HepG2 (cell line): ENCODE data around the gene MEI1. TPM values are rescaled to one million over a fixed set of nuclear protein-coding genes. Genes with fewer than 3 reads are reported as not detected.

ENCODE experiments used
- ATAC-seq: fragments of 200-7000 bp; cut with Tn5 transposase; 3 replicates; pipeline ENCODE4 v1.9.1; 2020; ENCODE audit warnings: mild to moderate bottlenecking, moderate library complexity
- Bru-seq: library from RNA; stranded (reverse); fragments of 400-500 nt; gene quantifications from one replicate; lab custom pipeline; 2021; lab: Mats Ljungman, UMichigan
- BruChase-seq, 2 experiments: library from RNA; stranded (reverse); fragments of 400-500 nt; gene quantifications; one replicate each; lab custom pipeline; 2021; lab: Mats Ljungman, UMichigan
- BruUV-seq: library from RNA; stranded (reverse); fragments of 400-500 nt; replicated peaks from 2 replicates; lab custom pipeline; 2021; lab: Mats Ljungman, UMichigan
- CTCF ChIA-PET: fragments of 300-600 bp; formaldehyde crosslinking; extraction: SDS; loops from one replicate; lab custom pipeline; 2021; ENCODE audit warnings: low total read pairs, inconsistent platforms, low intra/inter-chr PET ratio; lab: Yijun Ruan, JAX
- POLR2A ChIA-PET: fragments of 350-600 bp; sonication (Branson Sonifier 250); formaldehyde crosslinking; loops from one replicate; lab custom pipeline; 2020; ENCODE audit warnings: antibody characterized with exemption, inconsistent platforms; lab: Yijun Ruan, JAX
- DNase-seq: peaks from one replicate; pipeline ENCODE4 v3.0.0-alpha.2; 2015; ENCODE audit warnings: low spot score
- FAIRE-seq: peaks from 3 replicates; lab custom pipeline; 2011; peaks lifted over from hg19 to GRCh38; lab: Jason Lieb, UNC
- H2AFZ ChIP-seq: one replicate; pipeline ENCODE4 v1.6.1; 2011; ENCODE audit warnings: low read length, inconsistent platforms
- H3K27ac ChIP-seq: fragments of 300-600 bp; 3 replicates; pipeline ENCODE4 v1.8.0; 2011; ENCODE audit warnings: mixed run types, mild to moderate bottlenecking, mixed read lengths, low read length, inconsistent platforms; ENCODE audit not compliant: insufficient read depth; ENCODE audit errors: extremely low read length
- H3K27me3 ChIP-seq, 2 experiments: fragments of 200-600 bp in 1 of 2; 2 replicates in 1 of 2; 3 replicates in 1 of 2; pipeline versions ENCODE4 v1.6.0 to v1.8.0; 2011; ENCODE audit warnings: low read length in 2 of 2, mild to moderate bottlenecking in 2 of 2, moderate library complexity in 2 of 2, inconsistent platforms in 1 of 2; ENCODE audit not compliant: insufficient read depth in 2 of 2, control insufficient read depth in 1 of 2
- H3K36me3 ChIP-seq, 2 experiments: fragments of 200-600 bp in 1 of 2; replicated peaks in 1 of 2; 2 replicates in 1 of 2; 3 replicates in 1 of 2; pipeline versions ENCODE4 v1.5.1 to v1.8.0; 2011; ENCODE audit warnings: low read length in 2 of 2, inconsistent platforms in 1 of 2; ENCODE audit not compliant: insufficient read depth in 2 of 2, control insufficient read depth in 1 of 2
- H3K4me1 ChIP-seq: 2 replicates; pipeline ENCODE4 v1.5.1; 2012; ENCODE audit warnings: low read length, inconsistent platforms; ENCODE audit not compliant: insufficient read depth
- H3K4me2 ChIP-seq: 2 replicates; pipeline ENCODE4 v1.6.0; 2011; ENCODE audit warnings: low read depth, low read length, inconsistent platforms
- H3K4me3 ChIP-seq, 3 experiments: fragments of 200-600 bp in 1 of 3; sonication (generic), shearing (Covaris generic) in 1 of 3; replicated peaks in 1 of 3; 2 replicates each; pipeline ENCODE4 v1.5.1; 2011 to 2016; ENCODE audit warnings: low read length in 3 of 3, inconsistent platforms in 2 of 3, low read depth in 2 of 3, mild to moderate bottlenecking in 2 of 3, control low read depth in 1 of 3, mixed read lengths in 1 of 3; ENCODE audit not compliant: insufficient read depth in 1 of 3
- H3K79me2 ChIP-seq: one replicate; pipeline ENCODE4 v1.6.1; 2011; ENCODE audit warnings: low read length, inconsistent platforms; ENCODE audit not compliant: insufficient read depth
- H3K9ac ChIP-seq: 2 replicates; pipeline ENCODE4 v1.6.0; 2011; ENCODE audit warnings: mild to moderate bottlenecking, low read depth, low read length, inconsistent platforms; ENCODE audit not compliant: insufficient read depth
- H3K9me3 ChIP-seq: 2 replicates; pipeline ENCODE4 v1.5.1; 2012; ENCODE audit warnings: mild to moderate bottlenecking, low read length
- H4K20me1 ChIP-seq: 2 replicates; pipeline ENCODE4 v1.6.0; 2011; ENCODE audit warnings: inconsistent platforms, mild to moderate bottlenecking, low read length, moderate library complexity; ENCODE audit not compliant: insufficient read depth
- BRCA1 ChIP-seq: sonication (generic); formaldehyde crosslinking; IDR thresholded peaks from 2 replicates; pipeline ENCODE4 v1.4.0; 2020; ENCODE audit warnings: missing genetic modification reagents
- DPF2 ChIP-seq: sonication (generic); formaldehyde crosslinking; IDR thresholded peaks from 2 replicates; pipeline ENCODE4 v1.4.0; 2020; ENCODE audit warnings: mild to moderate bottlenecking, low read depth, missing genetic modification reagents, borderline replicate concordance
- KDM4B ChIP-seq: sonication (generic); formaldehyde crosslinking; IDR thresholded peaks from 2 replicates; pipeline ENCODE4 v1.4.0; 2020; ENCODE audit warnings: missing genetic modification reagents
- REL ChIP-seq: sonication (generic); formaldehyde crosslinking; conservative IDR thresholded peaks from 2 replicates; pipeline ENCODE4 v1.8.0; 2022; ENCODE audit warnings: mild to moderate bottlenecking, missing genetic modification reagents, moderate library complexity
- SMAD1 ChIP-seq: sonication (generic); formaldehyde crosslinking; IDR thresholded peaks from 2 replicates; pipeline ENCODE4 v1.4.0; 2020; ENCODE audit warnings: missing genetic modification reagents, low read depth, mild to moderate bottlenecking, borderline replicate concordance
- ZKSCAN8 ChIP-seq: IDR thresholded peaks from 2 replicates; pipeline ENCODE4 v1.6.1; 2016; ENCODE audit warnings: borderline replicate concordance, missing genetic modification reagents, missing compliant biosample characterization
- ZSCAN21 ChIP-seq: sonication (generic); formaldehyde crosslinking; IDR thresholded peaks from 2 replicates; pipeline ENCODE4 v1.8.0; 2022; ENCODE audit warnings: mild to moderate bottlenecking, missing genetic modification reagents, moderate library complexity, borderline replicate concordance
- WGBS: methylation state at CpG from one replicate; pipeline ENCODE4 v1.1.6; 2017; ENCODE audit warnings: low lambda C conversion rate; 5-methylcytosine and 5-hydroxymethylcytosine counted together
- in situ Hi-C: cut with HindIII; loops from 2 replicates; pipeline ENCODE4 v1.10.0; 2017; ENCODE audit warnings: low pct_unique_long_range_greater_than_20kb; ENCODE audit not compliant: extremely low pct_ligation_motif_present
- intact Hi-C: fragments of 100-400 bp; cut with micrococcal nuclease; formaldehyde crosslinking; loops from one replicate; pipeline ENCODE4 v1.10.0; 2022; ENCODE audit not compliant: unreplicated experiment
- long read RNA-seq, 2 experiments: library from RNA in 1 of 2; library from polyadenylated mRNA in 1 of 2; stranded (forward) in 1 of 2; unstranded in 1 of 2; transcript quantifications; one replicate each; pipeline ENCODE4 v2.0.0, GENCODE V29; 2019 to 2022
- polyA minus RNA-seq, 3 experiments: library from RNA; depleted of rRNA, polyadenylated mRNA; stranded (reverse); fragments of >200 nt; gene quantifications; 2 replicates each; pipeline ENCODE4 v1.2.3, GENCODE V29; 2011; ENCODE audit warnings: low replicate concordance in 1 of 3
- polyA plus RNA-seq, 8 experiments: library from polyadenylated mRNA; depleted of rRNA in 3 of 8; stranded (reverse) in 7 of 8; unstranded in 1 of 8; fragments of >200 nt; fragmentation: Illumina TruSeq in 4 of 8; extraction: Trizol in 4 of 8; gene quantifications; 2 replicates each; pipeline versions ENCODE4 v1.2.1 to v1.2.3, GENCODE V29; 2011 to 2016; ENCODE audit warnings: low read depth in 4 of 8, missing spikeins in 1 of 8, mixed read lengths in 1 of 8; ENCODE audit not compliant: insufficient read depth in 1 of 8
- total RNA-seq, 5 experiments: library from RNA; depleted of rRNA; stranded (reverse); fragments of >200 nt; fragmentation: Illumina TruSeq; extraction: Trizol; gene quantifications; 2 replicates each; pipeline ENCODE4 v1.2.3, GENCODE V29; 2016; ENCODE audit warnings: low read depth in 1 of 5
- TF ChIP-seq, protein P1 (sequence below): sonication (generic); formaldehyde crosslinking; IDR thresholded peaks from 2 replicates; pipeline ENCODE4 v1.4.0; 2020; ENCODE audit warnings: missing genetic modification reagents, mild to moderate bottlenecking, borderline replicate concordance

The MEI1 gene, protein sequence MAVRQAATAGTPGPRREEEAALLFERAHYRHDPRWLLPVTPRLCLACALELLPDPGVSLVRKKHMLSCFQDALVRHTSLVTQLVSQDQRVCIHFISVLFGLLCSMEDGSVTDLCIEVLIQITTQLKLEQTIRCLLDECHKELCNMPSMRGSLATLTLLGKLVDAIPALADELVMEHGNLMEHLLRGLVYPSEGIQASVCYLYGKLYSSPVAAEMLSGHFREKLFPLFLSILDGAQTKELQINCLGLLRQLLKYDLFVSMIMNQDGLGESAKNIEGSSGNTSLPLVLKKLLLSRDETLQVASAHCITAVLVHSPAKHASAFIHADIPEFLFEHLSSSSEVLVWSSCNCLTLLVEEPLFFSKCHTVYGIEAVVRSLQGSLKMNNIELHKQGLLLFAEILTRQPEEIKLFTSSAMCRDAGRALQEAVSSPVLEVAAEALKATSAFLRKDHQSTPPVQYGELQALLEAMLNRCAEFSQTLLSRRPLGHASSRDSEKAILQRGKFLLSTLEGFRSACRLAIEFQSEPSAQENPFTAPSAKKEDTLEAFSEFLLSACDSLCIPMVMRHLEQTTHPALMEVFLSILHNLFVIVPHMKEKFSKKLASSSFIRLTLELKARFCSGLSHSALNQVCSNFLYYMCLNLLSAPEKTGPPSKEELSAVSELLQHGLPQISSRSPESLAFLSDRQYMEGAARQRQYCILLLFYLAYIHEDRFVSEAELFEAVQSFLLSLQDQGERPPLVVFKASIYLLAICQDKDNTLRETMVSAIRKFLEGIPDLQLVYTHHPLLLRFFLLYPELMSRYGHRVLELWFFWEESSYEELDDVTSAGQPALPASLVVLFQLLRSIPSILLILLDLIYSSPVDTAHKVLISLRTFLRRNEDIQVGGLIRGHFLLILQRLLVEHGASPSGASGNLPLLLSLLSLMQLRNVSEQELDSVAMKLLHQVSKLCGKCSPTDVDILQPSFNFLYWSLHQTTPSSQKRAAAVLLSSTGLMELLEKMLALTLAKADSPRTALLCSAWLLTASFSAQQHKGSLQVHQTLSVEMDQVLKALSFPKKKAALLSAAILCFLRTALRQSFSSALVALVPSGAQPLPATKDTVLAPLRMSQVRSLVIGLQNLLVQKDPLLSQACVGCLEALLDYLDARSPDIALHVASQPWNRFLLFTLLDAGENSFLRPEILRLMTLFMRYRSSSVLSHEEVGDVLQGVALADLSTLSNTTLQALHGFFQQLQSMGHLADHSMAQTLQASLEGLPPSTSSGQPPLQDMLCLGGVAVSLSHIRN
- 0.53 and 0.75 TPM in 2 replicates for total RNA-seq (2016; rRNA removed; fragmentation: Illumina TruSeq; extraction: Trizol)
- 0.44 and 0.61 TPM in 2 replicates for total RNA-seq (2016; cell fraction: cytosol; rRNA removed; fragmentation: Illumina TruSeq; extraction: Trizol; ENCODE audit: low read depth)
- 0.89 and 1.8 TPM in 2 replicates for total RNA-seq (2016; cell fraction: insoluble cytoplasmic fraction; rRNA removed; fragmentation: Illumina TruSeq; extraction: Trizol)
- total RNA-seq (2016; cell fraction: membrane; rRNA removed; fragmentation: Illumina TruSeq; extraction: Trizol): 0.37 and 1.00 TPM in 2 replicates
- total RNA-seq (2016; cell fraction: nucleus; rRNA removed; fragmentation: Illumina TruSeq; extraction: Trizol): 1.1 and 1.6 TPM in 2 replicates
- 1.9 and 2.7 TPM in 2 replicates for polyA plus RNA-seq (2011; rRNA removed)
- polyA plus RNA-seq (2011; cell fraction: cytosol; rRNA removed): 2.4 and 3.3 TPM in 2 replicates
- polyA plus RNA-seq (2011; cell fraction: nucleus; rRNA removed): 2.4 and 4.4 TPM in 2 replicates
- polyA plus RNA-seq (2012): 0.65 and 2.0 TPM in 2 replicates
- polyA plus RNA-seq (2016; cell fraction: cytosol; fragmentation: Illumina TruSeq; extraction: Trizol; ENCODE audit: low read depth): 0.29 and 0.57 TPM in 2 replicates
- 0.39 and 0.81 TPM in 2 replicates for polyA plus RNA-seq (2016; cell fraction: insoluble cytoplasmic fraction; fragmentation: Illumina TruSeq; extraction: Trizol; ENCODE audit: low read depth)
- 0.72 and 0.74 TPM in 2 replicates for polyA plus RNA-seq (2016; cell fraction: membrane; fragmentation: Illumina TruSeq; extraction: Trizol; ENCODE audit: low read depth)
- polyA plus RNA-seq (2016; cell fraction: nucleus; fragmentation: Illumina TruSeq; extraction: Trizol; ENCODE audit: insufficient read depth, low read depth): 1.9 TPM in 1 of 2 replicates, not detected in the other
- polyA minus RNA-seq (2011; rRNA and poly(A)+ RNA removed; ENCODE audit: low replicate concordance): 0.21 and 1.5 TPM in 2 replicates
- not detected in 2 replicates for polyA minus RNA-seq (2011; cell fraction: cytosol; rRNA and poly(A)+ RNA removed)
- polyA minus RNA-seq (2011; cell fraction: nucleus; rRNA and poly(A)+ RNA removed): 1.3 and 2.4 TPM in 2 replicates
- percentile 11 among the genes with signal in this experiment for Bru-seq, nascent RNA
- BruChase-seq, experiment 1, labeled RNA remaining after a 6-hour chase: percentile 8 among the genes with signal in this experiment
- percentile 12 among the genes with signal in this experiment for BruChase-seq, experiment 2, labeled RNA remaining after a 2-hour chase
- long read RNA-seq, experiment 1: 0 reads
- long read RNA-seq, experiment 2, partial matches to known transcripts: 1 of 3 reads
- long read RNA-seq, experiment 2, other reads (novel, unspliced or antisense): 2 of 3 reads

DNA sequence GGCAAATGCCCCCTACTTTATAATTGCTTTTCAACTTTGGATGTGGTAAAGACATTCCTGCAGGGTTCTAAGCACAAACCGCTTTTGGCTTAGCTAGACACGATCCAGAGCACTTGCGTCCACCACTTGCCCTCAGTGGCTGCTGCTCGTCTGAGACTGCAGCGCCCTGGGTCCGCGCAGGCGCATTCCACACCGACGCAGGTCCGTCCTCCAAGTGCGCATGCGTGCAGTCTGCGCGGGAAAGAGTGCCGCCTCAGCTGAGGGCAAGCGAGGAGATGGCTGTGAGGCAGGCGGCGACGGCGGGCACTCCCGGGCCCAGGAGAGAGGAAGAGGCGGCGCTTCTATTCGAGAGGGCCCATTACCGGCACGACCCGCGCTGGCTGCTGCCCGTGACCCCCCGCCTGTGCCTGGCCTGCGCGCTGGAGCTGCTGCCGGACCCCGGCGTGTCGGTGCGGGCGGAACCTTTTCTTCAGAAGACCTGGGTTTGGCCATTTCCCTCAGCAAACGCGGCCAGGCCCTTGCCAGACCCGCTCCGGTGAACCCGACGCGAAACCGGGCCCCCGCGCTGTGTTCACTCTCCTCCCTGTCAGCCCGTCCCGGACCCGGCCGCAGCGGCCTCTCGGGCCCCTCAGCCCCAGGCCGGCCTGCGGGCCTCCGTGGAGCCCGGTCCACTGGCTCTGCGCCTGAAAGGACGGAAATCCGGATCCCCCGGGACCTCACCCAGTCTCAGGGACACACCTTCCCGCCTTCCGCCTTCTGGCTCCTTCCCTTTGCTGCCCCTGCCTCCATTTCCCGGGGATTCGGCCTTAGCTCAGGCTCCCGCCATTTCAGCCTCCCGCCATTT is at the start of gene MEI1:
Gene MEI1 (plus strand): TSS at position 240 of the 844 bp plus-strand sequence. CDS start 36 bp downstream, at position 276.
- no peaks in the 10 kb centered on the region for H3K79me2 ChIP-seq
- no peak within 1 kb of the TSS for H2AFZ ChIP-seq
- ATAC-seq: no peak
- in situ Hi-C loops: loop anchor here (5.0 kb wide), 1 partner anchor 243 kb away; no protein-coding TSS in a partner anchor
- no peak within 1 kb of the TSS for H3K27ac ChIP-seq
- no TSS peak for BruUV-seq
- no peak within 1 kb of the TSS for H3K9ac ChIP-seq
- ChIA-PET CTCF (no interaction called here), POLR2A (no interaction called here)
- H3K9me3 ChIP-seq: no peaks in the 10 kb centered on the region
- peaks cover 16% of the 10 kb centered on the region for H3K4me1 ChIP-seq
- 92% methylated on average over 66 of the region's 69 CpGs for WGBS
- no peak for DNase-seq
- H3K4me3 ChIP-seq: no peak within 1 kb of the TSS
- intact Hi-C loops: loop anchor here (5.0 to 10.0 kb wide), 2 partner anchors 158 to 415 kb away; no protein-coding TSS in a partner anchor
- no peak within 1 kb of the TSS for H3K4me2 ChIP-seq
- no peak for FAIRE-seq
- H3K27me3 ChIP-seq: no peaks in the 10 kb centered on the region
- H3K36me3 ChIP-seq: no peaks in the 10 kb centered on the region
- H4K20me1 ChIP-seq: no peaks in the 10 kb centered on the region
- TF ChIP-seq DPF2: no peak
- TF ChIP-seq REL (CRISPR knock-in tag): no peak
- TF ChIP-seq ZKSCAN8 (CRISPR knock-in tag): no peak
- no peak for TF ChIP-seq ZSCAN21 (CRISPR knock-in tag)
- TF ChIP-seq BRCA1 (CRISPR knock-in tag): no peak
- TF ChIP-seq, protein P1, sequence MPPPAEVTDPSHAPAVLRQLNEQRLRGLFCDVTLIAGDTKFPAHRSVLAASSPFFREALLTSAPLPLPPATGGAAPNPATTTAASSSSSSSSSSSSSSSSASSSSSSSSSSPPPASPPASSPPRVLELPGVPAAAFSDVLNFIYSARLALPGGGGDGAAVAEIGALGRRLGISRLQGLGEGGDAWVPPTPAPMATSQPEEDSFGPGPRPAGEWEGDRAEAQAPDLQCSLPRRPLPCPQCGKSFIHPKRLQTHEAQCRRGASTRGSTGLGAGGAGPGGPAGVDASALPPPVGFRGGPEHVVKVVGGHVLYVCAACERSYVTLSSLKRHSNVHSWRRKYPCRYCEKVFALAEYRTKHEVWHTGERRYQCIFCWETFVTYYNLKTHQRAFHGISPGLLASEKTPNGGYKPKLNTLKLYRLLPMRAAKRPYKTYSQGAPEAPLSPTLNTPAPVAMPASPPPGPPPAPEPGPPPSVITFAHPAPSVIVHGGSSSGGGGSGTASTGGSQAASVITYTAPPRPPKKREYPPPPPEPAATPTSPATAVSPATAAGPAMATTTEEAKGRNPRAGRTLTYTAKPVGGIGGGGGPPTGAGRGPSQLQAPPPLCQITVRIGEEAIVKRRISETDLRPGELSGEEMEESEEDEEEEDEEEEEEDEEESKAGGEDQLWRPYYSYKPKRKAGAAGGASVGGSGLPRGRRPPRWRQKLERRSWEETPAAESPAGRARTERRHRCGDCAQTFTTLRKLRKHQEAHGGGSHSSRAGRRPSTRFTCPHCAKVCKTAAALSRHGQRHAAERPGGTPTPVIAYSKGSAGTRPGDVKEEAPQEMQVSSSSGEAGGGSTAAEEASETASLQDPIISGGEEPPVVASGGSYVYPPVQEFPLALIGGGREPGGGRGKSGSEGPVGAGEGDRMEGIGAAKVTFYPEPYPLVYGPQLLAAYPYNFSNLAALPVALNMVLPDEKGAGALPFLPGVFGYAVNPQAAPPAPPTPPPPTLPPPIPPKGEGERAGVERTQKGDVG: no peak
- TF ChIP-seq KDM4B (CRISPR knock-in tag): no peak
- TF ChIP-seq SMAD1 (CRISPR knock-in tag): no peak
